Karpas-422 (cell line): ENCODE results near the gene PDGFD. TPM values are rescaled to one million over a fixed set of nuclear protein-coding genes. Genes with fewer than 3 reads are reported as not detected.

Source experiments
- DNase-seq: peaks from one replicate; pipeline ENCODE4 v3.0.0-alpha.2; 2015
- H2AFZ ChIP-seq: fragments of 200-600 bp; sonication (generic); 2 replicates; pipeline ENCODE4 v1.6.1; 2014; ENCODE audit warnings: antibody characterized with exemption, low read length, mixed read lengths
- H3K27ac ChIP-seq: fragments of 200-600 bp; sonication (generic); 2 replicates; pipeline ENCODE4 v1.5.1; 2014; ENCODE audit warnings: mild to moderate bottlenecking, low read length, moderate library complexity
- H3K27me3 ChIP-seq: fragments of 200-600 bp; sonication (generic); 2 replicates; pipeline ENCODE4 v1.6.1; 2014; ENCODE audit warnings: low read length, mixed read lengths
- H3K36me3 ChIP-seq: fragments of 200-600 bp; sonication (generic); 2 replicates; pipeline ENCODE4 v1.6.1; 2014; ENCODE audit warnings: low read length, mixed read lengths; ENCODE audit not compliant: insufficient read depth
- H3K4me1 ChIP-seq: fragments of 200-600 bp; sonication (generic); 2 replicates; pipeline ENCODE4 v1.6.1; 2014; ENCODE audit warnings: mild to moderate bottlenecking, low read length, mixed read lengths
- H3K4me2 ChIP-seq: fragments of 200-600 bp; sonication (generic); 2 replicates; pipeline ENCODE4 v1.6.1; 2014; ENCODE audit warnings: low read length, low read depth, mild to moderate bottlenecking; ENCODE audit not compliant: poor library complexity, severe bottlenecking
- H3K4me3 ChIP-seq: fragments of 200-600 bp; sonication (generic); 2 replicates; pipeline ENCODE4 v1.5.1; 2014; ENCODE audit warnings: mild to moderate bottlenecking, antibody characterized with exemption, low read length, mixed read lengths
- H3K79me2 ChIP-seq: fragments of 200-600 bp; sonication (generic); 2 replicates; pipeline ENCODE4 v1.6.1; 2014; ENCODE audit warnings: mild to moderate bottlenecking, low read length, mixed read lengths
- H3K9ac ChIP-seq: fragments of 200-600 bp; sonication (generic); 2 replicates; pipeline ENCODE4 v1.6.0; 2014; ENCODE audit warnings: low read length
- H3K9me2 ChIP-seq: fragments of 200-600 bp; sonication (generic), shearing (Covaris generic); replicated peaks from 2 replicates; pipeline ENCODE4 v1.6.0; 2014; ENCODE audit warnings: mild to moderate bottlenecking, low read length, moderate library complexity; ENCODE audit not compliant: insufficient read depth
- H3K9me3 ChIP-seq: fragments of 300-700, 200-600 bp; sonication (generic); 2 replicates; pipeline ENCODE4 v1.6.1; 2014; ENCODE audit warnings: low read length, mixed read lengths
- H4K20me1 ChIP-seq: fragments of 200-600 bp; sonication (generic); 2 replicates; pipeline ENCODE4 v1.6.1; 2014; ENCODE audit warnings: mild to moderate bottlenecking, antibody characterized with exemption, low read length, low read depth; ENCODE audit not compliant: insufficient read depth
- total RNA-seq: library from RNA; depleted of rRNA; stranded (reverse); fragments of >200 nt; shearing (Covaris generic); gene quantifications from 2 replicates; pipeline ENCODE4 v1.2.3, GENCODE V29; 2014; ENCODE audit warnings: low replicate concordance

PDGFD gene
- total RNA-seq, 1 experiment from 2014 or later = 360 TPM

DNA sequence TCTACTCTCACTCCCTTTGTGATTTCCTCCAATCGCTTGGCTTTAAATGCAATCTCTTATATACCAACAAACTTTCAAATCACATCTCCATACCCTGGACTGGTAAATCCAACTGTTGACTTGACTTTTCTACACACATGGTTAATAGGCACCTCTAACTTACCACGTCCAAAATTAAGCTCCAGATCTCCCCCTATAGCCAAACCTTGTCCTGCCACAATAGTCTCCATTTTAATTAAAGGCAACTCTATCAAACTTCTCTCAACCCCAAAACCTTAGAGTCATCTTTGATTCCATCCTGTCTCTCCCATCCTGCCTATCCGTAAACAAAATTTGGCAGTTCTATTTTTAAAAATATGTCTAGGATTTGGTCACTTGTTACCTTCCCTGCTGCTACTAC, 269.3 kb downstream of the PDGFD start:
- H3K4me3 ChIP-seq = no peak overlapping the region
- H2AFZ ChIP-seq = no peak overlapping the region
- H3K4me2 ChIP-seq = no peak overlapping the region
- no peaks in the 10 kb centered on the region for H3K9me2 ChIP-seq
- DNase-seq = peak; percentile 64
- no peaks in the 10 kb centered on the region; the same call in 1 of the 2 replicates for H3K9me3 ChIP-seq
- H3K9ac ChIP-seq = no peak overlapping the region
- peaks cover 56% of the 10 kb centered on the region for H3K36me3 ChIP-seq
- H3K4me1 ChIP-seq = peaks cover 73% of the 10 kb centered on the region
- peak overlapping the region; percentile 94 for H3K27ac ChIP-seq
- no peaks in the 10 kb centered on the region for H3K79me2 ChIP-seq
- no peaks in the 10 kb centered on the region for H4K20me1 ChIP-seq
- no peaks in the 10 kb centered on the region for H3K27me3 ChIP-seq

DNA sequence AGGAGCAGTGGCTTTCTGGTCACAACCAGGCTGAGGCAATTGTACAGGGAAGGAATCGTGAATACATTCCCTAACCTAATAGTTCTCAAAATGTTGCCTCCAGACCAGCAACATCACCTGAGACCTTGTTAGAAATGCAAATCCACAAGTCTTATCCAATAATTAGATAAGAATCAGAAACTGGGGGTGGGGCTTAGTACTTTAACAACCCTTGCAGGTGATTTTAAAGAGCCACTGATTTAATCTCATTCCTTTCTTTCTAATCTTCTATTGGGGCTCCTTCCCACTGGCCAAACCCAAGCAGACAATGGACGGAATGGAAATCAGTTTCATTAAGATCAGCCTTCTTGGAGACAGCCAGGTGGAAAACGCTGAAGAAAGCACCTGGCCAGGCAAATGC, 269.9 kb downstream of the PDGFD start:
- no peak overlapping the region for H3K9ac ChIP-seq
- no peak overlapping the region for H3K4me2 ChIP-seq
- H3K79me2 ChIP-seq = no peaks in the 10 kb centered on the region
- peaks cover 61% of the 10 kb centered on the region for H3K36me3 ChIP-seq
- no peaks in the 10 kb centered on the region for H3K9me2 ChIP-seq
- no peaks in the 10 kb centered on the region; the same call in 1 of the 2 replicates for H3K9me3 ChIP-seq
- H3K27me3 ChIP-seq = no peaks in the 10 kb centered on the region
- peak; percentile 69 for DNase-seq
- peaks cover 73% of the 10 kb centered on the region for H3K4me1 ChIP-seq
- H2AFZ ChIP-seq = no peak overlapping the region
- H4K20me1 ChIP-seq = no peaks in the 10 kb centered on the region
- no peak overlapping the region for H3K4me3 ChIP-seq
- H3K27ac ChIP-seq = peak overlapping the region; percentile 94; the same call in 1 of the 2 replicates

- Histone ChIP-seq H3K4me1 (peaks cover 73% of the 10 kb centered on the region), H2AFZ (no peak overlapping the region), H3K36me3 (peaks cover 68% of the 10 kb centered on the region), H3K9ac (no peak overlapping the region), H3K4me2 (no peak overlapping the region), H3K79me2 (no peaks in the 10 kb centered on the region), H3K9me2 (no peaks in the 10 kb centered on the region), H3K27me3 (no peaks in the 10 kb centered on the region), H4K20me1 (no peaks in the 10 kb centered on the region), H3K27ac (peak overlapping the region; percentile 94), H3K4me3 (no peak overlapping the region), H3K9me3 (no peaks in the 10 kb centered on the region; the same call in 1 of the 2 replicates)
- DNase-seq = no peak
Observed at GRCh38 chr11:103893371-103893770, 270.6 kb downstream of the PDGFD start.

DNA sequence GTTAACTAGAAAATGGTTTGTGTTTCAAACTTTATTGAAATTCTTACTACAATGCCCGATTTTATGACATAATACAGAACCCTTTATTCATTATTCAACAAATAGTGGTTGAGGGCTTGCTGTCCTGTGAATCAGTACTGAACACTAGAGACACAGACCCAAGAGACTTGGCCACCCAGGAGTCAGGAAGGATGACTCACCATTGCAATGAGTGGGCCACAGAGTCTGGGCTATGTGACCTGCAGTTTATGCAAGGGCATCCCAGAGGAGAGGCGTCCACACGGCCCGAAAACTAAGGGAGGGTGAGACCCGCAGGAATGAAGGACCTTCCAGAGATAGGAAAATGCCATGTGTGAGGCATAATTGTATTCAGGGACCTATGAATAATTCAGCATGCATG, 271.3 kb downstream of the PDGFD start:
- Histone ChIP-seq H2AFZ (no peak overlapping the region), H3K27me3 (no peaks in the 10 kb centered on the region), H3K27ac (peak overlapping the region; percentile 94), H3K4me1 (peaks cover 73% of the 10 kb centered on the region), H3K9me3 (no peaks in the 10 kb centered on the region; the same call in 1 of the 2 replicates), H3K9me2 (no peaks in the 10 kb centered on the region), H3K4me2 (no peak overlapping the region), H3K79me2 (no peaks in the 10 kb centered on the region), H3K9ac (no peak overlapping the region), H3K4me3 (no peak overlapping the region), H3K36me3 (peaks cover 72% of the 10 kb centered on the region), H4K20me1 (no peaks in the 10 kb centered on the region)
- DNase-seq = peak; percentile 54

- no peak overlapping the region for H3K4me2 ChIP-seq
- H3K9me3 ChIP-seq = no peaks in the 10 kb centered on the region; the same call in 1 of the 2 replicates
- H3K36me3 ChIP-seq = peaks cover 65% of the 10 kb centered on the region
- peak overlapping the region; percentile 94 for H3K27ac ChIP-seq
- H3K9ac ChIP-seq = no peak overlapping the region
- no peaks in the 10 kb centered on the region for H3K79me2 ChIP-seq
- no peak overlapping the region for H3K4me3 ChIP-seq
- H3K4me1 ChIP-seq = peaks cover 73% of the 10 kb centered on the region
- DNase-seq = no peak
- no peaks in the 10 kb centered on the region for H3K9me2 ChIP-seq
- H4K20me1 ChIP-seq = no peaks in the 10 kb centered on the region
- no peak overlapping the region for H2AFZ ChIP-seq
- H3K27me3 ChIP-seq = no peaks in the 10 kb centered on the region
Observed at GRCh38 chr11:103890654-103891053, 273.3 kb downstream of the PDGFD start.

DNA sequence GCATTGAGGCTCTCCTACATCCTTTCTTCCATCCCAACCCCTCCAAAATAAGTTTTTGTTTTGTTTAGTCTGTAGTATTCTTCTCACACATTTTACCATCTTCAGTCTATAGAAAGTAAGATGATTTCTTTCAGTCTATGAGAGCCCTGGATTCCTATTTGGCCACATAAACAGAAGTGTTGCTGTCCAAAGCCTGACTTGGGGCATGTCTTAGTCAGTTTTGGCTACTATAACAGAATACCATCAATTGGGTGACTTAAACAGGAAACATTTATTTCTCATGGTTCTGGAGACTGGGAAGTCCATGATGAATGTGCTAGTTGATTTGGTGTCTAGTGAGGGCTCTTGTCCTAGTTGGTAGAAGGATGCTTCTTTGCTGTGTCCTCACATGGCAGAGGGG, 274.3 kb downstream of the PDGFD start:
- Histone ChIP-seq H2AFZ (no peak overlapping the region), H4K20me1 (no peaks in the 10 kb centered on the region), H3K4me2 (no peak overlapping the region), H3K79me2 (0 out of 2 replicates have a peak, but pooled peaks cover 3% of the 10 kb centered on the region), H3K9me2 (no peaks in the 10 kb centered on the region), H3K36me3 (peaks cover 55% of the 10 kb centered on the region), H3K9ac (no peak overlapping the region), H3K4me1 (peaks cover 73% of the 10 kb centered on the region), H3K27ac (peak overlapping the region; percentile 94), H3K4me3 (no peak overlapping the region), H3K9me3 (no peaks in the 10 kb centered on the region; the same call in 1 of the 2 replicates), H3K27me3 (no peaks in the 10 kb centered on the region)
- peak; percentile 68 for DNase-seq

- Histone ChIP-seq H3K4me1 (peaks cover 73% of the 10 kb centered on the region), H3K79me2 (0 out of 2 replicates have a peak, but pooled peaks cover 3% of the 10 kb centered on the region), H3K4me2 (peak overlapping the region; percentile 66), H3K9ac (peak overlapping the region; percentile 62), H3K27ac (peak overlapping the region; percentile 94), H3K4me3 (peak overlapping the region; percentile 37), H3K36me3 (peaks cover 54% of the 10 kb centered on the region), H3K9me3 (no peaks in the 10 kb centered on the region; the same call in 1 of the 2 replicates), H4K20me1 (no peaks in the 10 kb centered on the region), H2AFZ (no peak overlapping the region), H3K9me2 (no peaks in the 10 kb centered on the region), H3K27me3 (no peaks in the 10 kb centered on the region)
- DNase-seq = peak; percentile 56
Observed at GRCh38 chr11:103888541-103888951, 275.4 kb downstream of the PDGFD start.

GRCh38 chr11:103887001-103887658, 276.8 kb downstream of the PDGFD start:
- Histone ChIP-seq H2AFZ (no peak overlapping the region), H3K4me1 (peaks cover 76% of the 10 kb centered on the region), H3K4me3 (peak overlapping the region; percentile 37), H3K9me2 (no peaks in the 10 kb centered on the region), H3K27ac (peak overlapping the region; percentile 94), H3K4me2 (peak overlapping the region; percentile 66), H3K9me3 (no peaks in the 10 kb centered on the region; the same call in 1 of the 2 replicates), H3K36me3 (peaks cover 40% of the 10 kb centered on the region), H3K79me2 (0 out of 2 replicates have a peak, but pooled peaks cover 3% of the 10 kb centered on the region), H3K27me3 (no peaks in the 10 kb centered on the region), H3K9ac (peak overlapping the region; percentile 62), H4K20me1 (no peaks in the 10 kb centered on the region)
- DNase-seq = peak; percentile 99
